Right hindlimb (tissue), 1 donor: ENCODE results near the gene COL21A1.
"Not testable (repeated sequence)": the region's sequence is repeated elsewhere in the genome, so short reads cannot be mapped to it uniquely, and the experiment has no call there.

ENCODE experiments used
- DNase-seq: peaks from one replicate; pipeline ENCODE4 v3.0.0-alpha.2; 2018

COL21A1 gene

DNA sequence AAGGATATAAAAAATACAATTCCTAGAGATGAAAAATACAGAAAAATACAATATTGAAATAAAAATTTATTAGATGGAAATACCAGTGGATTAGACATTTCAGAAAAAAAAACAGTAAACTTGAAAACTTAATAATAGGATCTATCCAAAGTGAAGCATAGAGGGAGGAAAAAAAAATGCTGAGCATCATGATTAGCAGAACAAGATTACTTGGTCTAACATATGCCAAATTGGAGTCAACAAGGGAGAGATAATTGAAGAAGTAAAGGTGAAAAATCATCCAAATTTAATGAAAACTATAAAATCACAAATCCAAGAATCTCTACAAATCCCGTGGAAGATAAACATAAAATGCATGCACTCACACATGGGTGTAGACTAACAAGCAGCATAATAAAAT is 205.8 kb downstream of the COL21A1 start:
- no peak for DNase-seq

DNA sequence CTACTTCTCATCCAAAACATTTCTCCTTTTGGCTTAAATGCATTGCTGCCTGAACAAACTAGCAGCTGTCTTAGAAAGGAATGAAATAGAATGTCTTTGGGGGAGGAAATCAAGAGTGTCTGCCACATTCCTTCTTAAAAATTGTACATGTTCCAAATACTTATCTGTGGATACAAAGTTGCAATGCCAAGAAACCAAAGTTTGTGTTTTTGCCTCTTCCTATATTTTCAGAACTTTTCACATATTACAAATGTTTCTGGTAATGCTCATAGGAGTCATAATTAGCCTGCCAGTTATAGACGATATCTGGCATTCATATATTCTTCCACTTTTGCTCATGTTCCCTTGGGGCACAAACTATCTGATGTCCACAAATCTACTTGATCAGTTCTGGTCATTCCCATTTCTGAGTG is 206.5 kb downstream of the COL21A1 start:
- no peak for DNase-seq

DNA sequence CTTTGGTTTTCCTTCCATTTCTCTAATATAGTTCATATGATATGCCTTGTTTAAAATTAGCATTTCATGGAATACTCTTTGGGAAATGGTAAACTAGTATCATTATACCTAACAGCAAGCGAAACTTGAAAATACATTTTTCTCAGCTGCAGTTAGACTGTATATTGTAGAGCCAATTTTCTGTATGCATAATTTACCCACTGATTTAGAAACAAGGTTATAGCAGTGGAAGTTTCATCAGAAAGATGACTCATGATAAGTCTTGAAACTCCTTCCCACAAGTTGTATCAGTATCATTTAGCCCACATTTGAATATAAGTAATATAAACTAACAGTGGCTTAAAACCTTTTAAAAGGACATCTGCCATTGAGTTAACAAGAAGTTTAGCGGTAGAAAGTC is 207.2 kb downstream of the COL21A1 start:
- DNase-seq = no peak

- DNase-seq = no peak
Observed at GRCh38 chr6:56038764-56039163, 208.6 kb downstream of the COL21A1 start.

GRCh38 chr6:56037601-56038000 is 209.8 kb downstream of the COL21A1 start:
- no peak for DNase-seq

DNA sequence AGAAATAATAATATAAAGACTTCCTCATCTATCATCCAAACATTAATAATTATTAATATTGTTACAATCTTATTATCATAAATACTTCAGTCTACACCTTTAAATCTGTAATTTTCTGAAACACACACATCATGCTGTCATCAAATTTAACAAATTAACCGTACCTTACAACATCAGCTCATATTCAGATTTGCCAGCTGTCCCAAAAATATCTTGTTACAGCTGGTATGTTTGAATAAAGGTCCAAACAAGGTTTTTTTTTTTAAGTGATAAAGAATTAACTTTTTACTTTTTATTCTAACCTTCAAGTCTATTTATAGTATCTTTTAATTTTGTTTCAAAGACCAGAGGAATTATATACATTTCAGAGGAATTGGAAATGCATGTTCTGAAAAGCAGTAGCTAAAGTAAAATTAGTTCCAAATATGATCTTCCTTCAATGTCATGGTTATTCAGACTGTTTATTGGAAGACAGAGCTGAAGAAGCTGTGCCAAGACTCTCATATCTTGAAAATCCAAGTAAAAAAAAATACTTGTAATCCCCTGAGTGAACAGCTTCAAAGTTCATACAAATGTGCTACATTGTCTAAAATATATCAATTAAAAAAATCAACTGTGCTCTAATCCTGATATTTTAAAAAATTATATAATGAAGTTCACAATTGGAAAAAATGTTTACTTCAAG is 210.3 kb downstream of the COL21A1 start:
- no peak for DNase-seq

DNA sequence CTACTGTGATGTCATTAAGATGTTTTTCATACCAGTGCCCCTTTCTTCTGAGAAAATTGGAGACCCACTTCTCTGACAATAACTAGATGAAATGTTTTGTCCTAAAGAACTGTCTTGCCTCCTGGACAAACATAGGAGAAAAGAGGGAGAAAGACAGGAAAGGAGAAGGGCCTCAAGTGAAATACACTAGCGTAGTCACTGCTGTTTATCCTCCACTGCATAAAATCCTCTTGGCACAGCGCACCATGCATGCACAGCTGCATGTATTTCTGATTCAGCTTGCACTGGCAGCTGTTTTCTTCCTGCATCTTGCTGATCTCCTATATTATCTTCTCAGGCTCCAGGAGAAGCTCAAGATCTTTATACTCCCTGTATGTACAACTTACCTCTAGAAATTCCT is 214.0 kb downstream of the COL21A1 start:
- DNase-seq = peak; percentile 57

DNA sequence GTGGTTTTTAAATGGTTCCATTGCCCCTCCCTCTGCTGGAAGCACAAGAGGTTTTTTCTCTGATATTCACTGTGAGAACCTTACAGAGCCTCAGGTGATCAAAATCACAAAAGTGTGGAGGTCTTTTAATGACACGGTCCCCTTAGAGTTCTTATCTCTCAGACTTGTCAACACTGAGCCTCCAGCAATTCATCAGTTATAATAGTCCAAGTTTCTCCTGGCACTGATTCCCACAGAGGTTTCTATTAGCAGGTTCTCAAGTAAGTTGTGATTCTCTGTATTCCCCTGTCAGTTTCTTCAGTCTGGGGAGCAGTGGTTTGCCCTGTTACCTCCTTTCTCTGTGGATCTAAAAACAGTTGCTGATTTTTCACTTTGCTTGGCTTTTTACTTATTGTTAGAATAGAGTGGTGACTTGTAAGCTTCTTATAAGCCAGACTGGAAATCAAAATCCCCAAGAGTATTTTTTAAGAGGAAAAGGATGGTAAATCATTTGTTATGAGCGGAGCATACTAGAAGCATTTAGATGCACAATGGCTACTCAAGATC is 214.6 kb downstream of the COL21A1 start:
- no peak for DNase-seq

DNA sequence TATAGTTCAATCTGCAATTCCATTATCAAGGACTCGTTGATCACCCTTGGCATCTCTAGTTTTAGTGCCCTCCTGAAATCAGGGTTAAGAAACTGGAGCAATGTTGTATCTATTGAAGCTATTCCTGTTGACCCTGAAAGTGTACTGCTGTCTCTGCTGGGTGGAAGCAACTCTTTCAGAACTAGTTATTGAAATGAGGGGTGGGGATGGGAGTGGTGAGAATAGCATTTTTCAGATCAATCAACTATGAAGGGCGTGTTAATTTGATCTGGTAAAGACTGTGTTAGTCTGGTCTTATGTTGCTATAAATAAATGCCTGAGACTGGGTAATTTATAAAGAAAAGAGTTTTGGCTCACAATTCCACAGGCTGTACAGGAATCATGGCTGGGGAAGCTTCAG is 219.5 kb downstream of the COL21A1 start:
- DNase-seq = no peak

DNA sequence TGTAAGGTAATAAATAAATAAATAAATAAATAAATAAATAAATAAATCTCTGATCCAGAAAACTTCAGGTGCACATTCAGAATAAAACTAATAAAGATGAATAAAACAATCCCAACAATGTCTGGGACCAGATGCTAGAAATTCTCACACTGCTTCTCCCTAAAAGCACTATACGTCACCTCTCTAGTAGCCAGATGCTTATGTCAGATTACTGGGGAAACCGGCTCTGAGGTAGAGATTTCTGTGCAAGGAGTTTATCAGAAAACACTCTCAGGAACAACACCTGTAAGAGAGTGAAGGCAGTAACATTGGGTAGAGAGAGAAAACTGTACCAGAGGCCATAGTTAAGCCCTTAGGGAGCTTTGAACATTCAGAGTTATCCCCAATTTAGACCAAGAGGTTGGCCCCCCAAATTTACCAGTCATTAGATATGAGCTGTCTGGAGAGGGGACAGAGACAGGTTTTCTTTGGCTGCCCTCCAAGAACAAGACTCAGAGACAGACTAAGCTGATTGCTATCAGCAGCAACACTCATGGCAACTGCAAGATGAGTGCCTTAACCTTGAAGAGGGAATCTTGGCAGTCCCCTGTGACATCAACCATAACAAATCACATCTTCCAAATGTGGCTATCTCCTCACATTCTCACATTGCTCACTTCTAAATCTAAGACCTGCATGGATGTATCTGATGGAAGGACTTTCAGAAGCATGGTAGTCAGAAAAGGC is 220.8 kb downstream of the COL21A1 start:
- DNase-seq = no peak

- no peak for DNase-seq
Observed at GRCh38 chr6:56025795-56026194, 221.6 kb downstream of the COL21A1 start.

GRCh38 chr6:56024931-56025330 is 222.4 kb downstream of the COL21A1 start:
- no peak for DNase-seq

- no peak for DNase-seq
Observed at GRCh38 chr6:56023829-56024228, 223.6 kb downstream of the COL21A1 start.

DNA sequence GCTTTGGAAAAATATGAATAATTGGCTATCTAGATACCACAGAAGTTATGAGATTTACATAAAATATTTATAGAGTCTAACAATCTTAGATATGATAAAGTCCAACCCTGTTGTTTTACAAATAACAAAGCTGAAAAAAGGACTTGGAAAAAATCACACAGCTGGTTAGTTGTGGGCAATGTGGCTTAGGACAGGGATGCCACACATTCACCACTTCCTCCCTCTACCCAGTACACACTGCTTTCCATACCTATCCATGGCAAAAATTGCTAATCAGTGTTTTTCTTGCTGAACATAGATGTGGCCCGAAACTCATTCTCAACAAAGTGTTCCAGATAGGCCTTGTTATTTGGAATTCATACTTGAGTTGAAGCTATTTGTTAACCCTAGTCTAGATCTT is 224.7 kb downstream of the COL21A1 start:
- DNase-seq = no peak

GRCh38 chr6:56021943-56022342 is 225.4 kb downstream of the COL21A1 start:
- no peak for DNase-seq

DNA sequence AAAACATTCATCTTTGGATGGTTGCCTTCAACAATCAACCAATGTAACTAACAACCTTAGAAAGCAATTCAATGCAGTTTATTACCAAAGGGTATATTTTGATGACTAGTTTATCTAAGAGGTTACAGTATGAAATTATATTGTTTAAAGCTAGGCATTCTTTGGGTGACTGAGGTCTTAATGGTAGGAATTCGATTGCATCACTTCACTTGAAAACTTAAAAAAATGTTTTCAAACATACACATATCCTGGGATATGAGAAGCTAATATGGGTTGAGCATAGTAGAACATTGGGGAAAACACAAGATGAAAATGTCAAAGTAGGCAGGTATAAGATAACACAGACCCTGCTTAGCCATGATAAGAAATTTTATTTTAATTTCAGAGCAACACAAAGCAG is 227.4 kb downstream of the COL21A1 start:
- DNase-seq = no peak

- DNase-seq = no peak
Observed at GRCh38 chr6:56017198-56017597, 230.2 kb downstream of the COL21A1 start.

- not testable (repeated sequence) for DNase-seq
Observed at GRCh38 chr6:56014039-56014438, 233.3 kb downstream of the COL21A1 start.

GRCh38 chr6:56009636-56010035 is 237.7 kb downstream of the COL21A1 start:
- no peak for DNase-seq
